IMR-90 (cell line): ENCODE results near the gene SORCS1.

Experiments
- CEBPB ChIP-seq: IDR thresholded peaks from 2 replicates; pipeline ENCODE4 v1.6.1; 2012; ENCODE audit warnings: low read depth, low read length, improper control_type of control experiment
- CTCF ChIP-seq: conservative IDR thresholded peaks from 2 replicates; pipeline ENCODE4 v1.5.1; 2012; ENCODE audit warnings: mild to moderate bottlenecking, low read depth, low read length, improper control_type of control experiment
- NFE2L2 ChIP-seq: fragments of 150-350 bp; IDR thresholded peaks from 2 replicates; pipeline ENCODE4 v1.6.1; 2016; ENCODE audit warnings: low read depth, mild to moderate bottlenecking, low read length
- RFX5 ChIP-seq: IDR thresholded peaks from 2 replicates; pipeline ENCODE4 v1.8.0; 2012; ENCODE audit warnings: low read depth, mild to moderate bottlenecking, low read length, moderate library complexity
- USF2 ChIP-seq: fragments of 150-350 bp; IDR thresholded peaks from 2 replicates; pipeline ENCODE4 v1.6.1; 2017; ENCODE audit warnings: mild to moderate bottlenecking, antibody characterized with exemption, low read length, low read depth

DNA sequence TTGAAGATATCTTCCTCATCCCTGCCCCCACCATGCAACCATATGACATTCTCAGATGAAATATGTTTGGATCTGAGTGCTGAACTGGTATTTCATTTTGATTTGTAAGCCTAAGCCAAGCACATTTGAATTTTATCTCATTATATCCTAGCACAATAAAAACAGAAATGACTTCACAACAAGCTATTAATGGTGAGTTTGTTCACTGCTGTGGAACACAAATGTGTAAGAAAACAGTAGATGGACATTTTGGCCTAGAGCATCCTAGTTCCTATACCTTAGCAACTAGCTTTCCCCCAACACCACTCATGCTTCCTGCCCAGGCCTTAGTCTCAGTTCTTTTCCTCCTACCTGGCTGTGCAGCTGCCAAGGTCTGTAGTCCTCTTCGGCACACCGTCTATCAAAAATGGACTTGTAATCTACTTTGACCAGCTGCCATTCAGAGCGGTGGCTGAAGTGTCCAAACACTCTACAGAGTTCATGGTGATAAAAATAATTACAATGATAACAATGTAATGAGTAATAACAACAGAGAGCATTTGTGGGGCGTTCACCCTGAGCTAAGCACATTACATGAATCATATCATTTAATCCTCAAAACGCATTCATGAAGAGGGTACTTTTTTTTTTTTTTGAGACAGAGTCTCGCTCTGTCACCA, 491.9 kb downstream of the SORCS1 start:
- TF ChIP-seq NFE2L2 (no peak), CEBPB (no peak), CTCF (no peak), USF2 (no peak), RFX5 (no peak)
